Osteoblast (primary cell): ENCODE data around the gene NPHS1. TPM values are rescaled to one million over a fixed set of nuclear protein-coding genes. Genes with fewer than 3 reads are reported as not detected.
"Not testable (repeated sequence)": the region's sequence is repeated elsewhere in the genome, so short reads cannot be mapped to it uniquely, and the experiment has no call there.

Experiments used
- DNase-seq: peaks from one replicate; pipeline ENCODE4 v3.0.0; 2011; ENCODE audit warnings: low spot score, mixed read lengths; ENCODE audit not compliant: insufficient read length; ENCODE audit errors: missing footprints
- H2AFZ ChIP-seq: 2 replicates; pipeline ENCODE4 v1.6.0; 2011; ENCODE audit warnings: mild to moderate bottlenecking, low read length
- H3K27ac ChIP-seq: 2 replicates; pipeline ENCODE4 v1.5.1; 2011; ENCODE audit warnings: mild to moderate bottlenecking, low read depth, low read length, moderate library complexity
- H3K27me3 ChIP-seq: 2 replicates; pipeline ENCODE4 v1.6.0; 2012; ENCODE audit warnings: mild to moderate bottlenecking, control low read depth, inconsistent platforms, low read length, moderate library complexity; ENCODE audit not compliant: insufficient read depth
- H3K36me3 ChIP-seq: 2 replicates; pipeline ENCODE4 v1.5.1; 2011; ENCODE audit warnings: mild to moderate bottlenecking, low read length, control low read depth, moderate library complexity; ENCODE audit not compliant: insufficient read depth
- H3K4me1 ChIP-seq: 2 replicates; pipeline ENCODE4 v1.5.1; 2011; ENCODE audit warnings: mild to moderate bottlenecking, low read length, control low read depth, moderate library complexity; ENCODE audit not compliant: insufficient read depth
- H3K4me2 ChIP-seq: 2 replicates; pipeline ENCODE4 v1.6.0; 2011; ENCODE audit warnings: mild to moderate bottlenecking, low read length; ENCODE audit not compliant: insufficient read depth
- H3K4me3 ChIP-seq: fragments of 200-600 bp; sonication (generic); 3 replicates; pipeline ENCODE4 v1.5.1; 2012; ENCODE audit warnings: mild to moderate bottlenecking, low read length, inconsistent platforms; ENCODE audit not compliant: insufficient read depth
- H3K79me2 ChIP-seq: 2 replicates; pipeline ENCODE4 v1.6.0; 2012; ENCODE audit warnings: mild to moderate bottlenecking, low read length, control low read depth, inconsistent platforms; ENCODE audit not compliant: insufficient read depth
- H3K9me3 ChIP-seq: 2 replicates; pipeline ENCODE4 v1.5.1; 2011; ENCODE audit warnings: low read depth, low read length, control low read depth
- H4K20me1 ChIP-seq: 2 replicates; pipeline ENCODE4 v1.6.0; 2012; ENCODE audit warnings: mild to moderate bottlenecking, low read length, control low read depth; ENCODE audit not compliant: insufficient read depth
- total RNA-seq: library from RNA; depleted of rRNA; stranded (reverse); fragments of >200 nt; gene quantifications from 2 replicates; pipeline ENCODE4 v1.2.3, GENCODE V29; 2012
- TF ChIP-seq, protein P1 (sequence below): IDR thresholded peaks from 2 replicates; pipeline ENCODE4 v1.5.1; 2011; ENCODE audit warnings: mild to moderate bottlenecking, low read depth, low read length, moderate library complexity; ENCODE audit errors: extremely low read depth

The NPHS1 gene
- total RNA-seq, 1 donor, result not detected

DNA sequence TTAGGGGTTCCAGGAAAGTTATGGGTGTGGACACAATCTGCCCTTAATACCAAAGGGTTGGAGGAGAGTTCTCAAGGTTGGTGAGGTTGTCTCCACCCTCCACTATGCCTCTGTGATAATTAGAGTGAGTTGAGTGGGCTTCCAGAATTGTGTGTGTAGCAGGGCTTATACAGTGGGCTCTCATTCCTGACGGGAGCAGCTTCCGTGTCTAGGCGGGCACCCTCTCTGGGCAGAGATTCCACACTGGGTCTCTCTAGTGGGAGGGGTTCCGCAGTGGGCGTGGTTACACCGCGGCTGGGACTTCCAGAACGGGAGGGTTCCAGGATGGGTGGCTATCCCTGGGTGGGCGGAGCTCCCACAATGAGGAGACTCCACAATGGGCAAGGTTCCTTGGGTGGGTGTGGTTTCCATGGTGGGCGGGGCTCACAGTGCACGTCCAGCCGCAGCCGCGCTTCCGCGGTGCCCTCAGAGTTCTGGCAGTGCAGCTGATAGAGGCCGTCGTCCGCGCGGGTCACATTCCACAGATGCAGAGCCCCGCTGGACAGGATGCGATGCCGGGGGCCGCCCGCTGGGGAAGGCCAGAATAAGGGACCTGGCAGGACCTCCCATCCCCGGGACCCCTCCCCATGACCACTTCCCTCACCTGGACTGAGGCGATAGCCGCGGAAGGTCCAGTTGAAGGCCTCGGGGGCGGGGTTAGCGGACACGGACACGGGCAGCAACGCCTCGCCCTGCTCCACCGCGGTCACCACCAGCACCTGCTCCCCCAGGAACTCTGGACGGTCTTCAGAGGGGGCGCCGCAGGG lies 8.4 kb downstream of the NPHS1 start:
- Histone ChIP-seq H3K27ac (no peak overlapping the region), H4K20me1 (no peaks in the 10 kb centered on the region), H3K27me3 (peaks cover 37% of the 10 kb centered on the region), H3K79me2 (no peaks in the 10 kb centered on the region), H3K36me3 (no peaks in the 10 kb centered on the region), H3K9me3 (peaks cover 6% of the 10 kb centered on the region), H3K4me1 (no peaks in the 10 kb centered on the region), H3K4me2 (no peak overlapping the region), H2AFZ (no peak overlapping the region), H3K4me3 (no peak overlapping the region)
- DNase-seq, result peak; percentile 61
- TF ChIP-seq, protein P1, sequence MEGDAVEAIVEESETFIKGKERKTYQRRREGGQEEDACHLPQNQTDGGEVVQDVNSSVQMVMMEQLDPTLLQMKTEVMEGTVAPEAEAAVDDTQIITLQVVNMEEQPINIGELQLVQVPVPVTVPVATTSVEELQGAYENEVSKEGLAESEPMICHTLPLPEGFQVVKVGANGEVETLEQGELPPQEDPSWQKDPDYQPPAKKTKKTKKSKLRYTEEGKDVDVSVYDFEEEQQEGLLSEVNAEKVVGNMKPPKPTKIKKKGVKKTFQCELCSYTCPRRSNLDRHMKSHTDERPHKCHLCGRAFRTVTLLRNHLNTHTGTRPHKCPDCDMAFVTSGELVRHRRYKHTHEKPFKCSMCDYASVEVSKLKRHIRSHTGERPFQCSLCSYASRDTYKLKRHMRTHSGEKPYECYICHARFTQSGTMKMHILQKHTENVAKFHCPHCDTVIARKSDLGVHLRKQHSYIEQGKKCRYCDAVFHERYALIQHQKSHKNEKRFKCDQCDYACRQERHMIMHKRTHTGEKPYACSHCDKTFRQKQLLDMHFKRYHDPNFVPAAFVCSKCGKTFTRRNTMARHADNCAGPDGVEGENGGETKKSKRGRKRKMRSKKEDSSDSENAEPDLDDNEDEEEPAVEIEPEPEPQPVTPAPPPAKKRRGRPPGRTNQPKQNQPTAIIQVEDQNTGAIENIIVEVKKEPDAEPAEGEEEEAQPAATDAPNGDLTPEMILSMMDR, result no peak

DNA sequence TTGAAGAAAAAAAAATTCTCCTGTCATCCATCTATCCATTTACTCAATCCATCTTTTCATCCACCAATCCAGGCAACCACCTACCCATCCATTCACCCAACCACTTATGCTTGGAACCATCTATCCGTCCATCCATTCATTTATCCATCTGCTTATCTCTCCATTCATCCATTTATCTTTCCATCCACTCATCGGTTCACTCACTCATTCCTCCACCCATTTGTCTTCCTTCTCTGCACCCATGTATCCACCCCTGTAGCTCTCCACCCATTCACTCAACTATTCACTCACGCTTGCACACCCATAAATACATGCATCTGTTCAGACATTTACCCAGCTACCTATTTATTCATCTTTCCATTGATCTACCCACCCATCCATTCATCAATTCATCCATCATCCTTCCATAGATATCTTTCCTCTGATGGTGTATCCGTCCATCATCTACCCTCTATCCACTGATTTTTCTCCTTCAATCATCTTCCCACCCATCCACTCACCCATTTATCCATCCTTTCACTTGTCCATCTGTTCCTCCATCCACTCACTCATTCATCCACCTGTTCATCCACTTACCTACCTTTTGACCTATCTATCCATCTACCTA lies 9.5 kb downstream of the NPHS1 start:
- peaks cover 37% of the 10 kb centered on the region for H3K27me3 ChIP-seq
- DNase-seq, result no peak
- H3K27ac ChIP-seq, result no peak overlapping the region
- no peak overlapping the region for H3K4me3 ChIP-seq
- H3K9me3 ChIP-seq, result peaks cover 6% of the 10 kb centered on the region
- no peak overlapping the region for H3K4me2 ChIP-seq
- H3K36me3 ChIP-seq, result no peaks in the 10 kb centered on the region
- TF ChIP-seq, protein P1, result no peak
- no peaks in the 10 kb centered on the region for H3K4me1 ChIP-seq
- H3K79me2 ChIP-seq, result no peaks in the 10 kb centered on the region
- H4K20me1 ChIP-seq, result no peaks in the 10 kb centered on the region
- H2AFZ ChIP-seq, result no peak overlapping the region

DNA sequence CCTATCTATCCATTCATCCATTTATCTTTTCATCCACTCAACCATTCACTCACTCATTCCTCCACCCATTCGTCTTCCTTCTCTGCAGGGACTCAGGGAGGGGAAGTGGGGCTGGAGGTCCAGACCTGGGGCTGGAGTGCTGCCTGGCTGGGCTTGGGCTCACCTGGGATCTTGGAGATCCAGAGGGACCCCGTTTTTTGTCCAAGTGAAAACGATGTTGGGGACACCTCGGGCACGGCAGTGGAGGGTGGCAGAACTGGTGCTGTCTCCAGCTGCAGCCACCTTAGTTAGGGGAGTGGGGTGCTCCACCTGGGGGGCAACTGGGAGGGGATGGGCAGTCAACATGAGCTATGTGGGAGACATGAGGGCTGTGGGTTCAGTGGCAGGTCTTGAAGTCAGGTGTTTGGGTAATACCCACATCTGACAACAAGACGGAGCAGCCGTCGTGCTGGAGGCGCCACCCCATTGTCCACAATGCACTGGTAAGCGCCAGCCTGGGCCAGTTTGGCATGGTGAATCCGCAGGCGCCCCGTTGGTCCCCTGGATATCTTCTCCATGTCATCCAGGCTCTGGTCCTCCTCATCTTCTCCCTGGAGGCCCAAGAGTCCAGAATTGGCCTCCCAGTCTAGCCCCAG lies 10.2 kb downstream of the NPHS1 start:
- Histone ChIP-seq H3K36me3 (no peaks in the 10 kb centered on the region), H2AFZ (no peak overlapping the region), H3K79me2 (no peaks in the 10 kb centered on the region), H3K27me3 (peaks cover 37% of the 10 kb centered on the region), H3K4me3 (no peak overlapping the region), H3K4me2 (no peak overlapping the region), H3K27ac (no peak overlapping the region), H3K9me3 (peaks cover 6% of the 10 kb centered on the region), H4K20me1 (no peaks in the 10 kb centered on the region), H3K4me1 (no peaks in the 10 kb centered on the region)
- TF ChIP-seq, protein P1, result no peak
- DNase-seq, result no peak

DNA sequence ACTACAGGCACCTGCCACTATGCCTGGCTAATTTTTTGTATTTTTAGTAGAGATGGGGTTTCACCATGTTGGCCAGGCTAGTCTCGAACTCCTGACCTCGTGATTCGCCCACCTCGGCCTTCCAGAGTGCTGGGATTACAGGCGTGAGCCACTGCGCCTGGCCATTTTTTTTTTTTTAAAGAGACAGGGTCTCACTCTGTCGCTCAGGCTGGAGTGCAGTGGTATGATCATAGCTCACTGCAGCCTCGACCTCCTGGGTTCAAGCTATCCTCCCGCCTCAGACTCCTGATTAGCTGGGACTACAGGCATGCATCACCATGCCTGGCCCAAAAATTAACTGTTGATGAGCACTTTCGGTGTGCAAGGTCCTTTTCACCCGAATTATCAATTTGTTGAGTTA lies 16.2 kb downstream of the NPHS1 start:
- not testable (repeated sequence) for H3K79me2 ChIP-seq, H3K4me1 ChIP-seq, H2AFZ ChIP-seq, H4K20me1 ChIP-seq, DNase-seq, H3K4me2 ChIP-seq, H3K27ac ChIP-seq, H3K36me3 ChIP-seq, H3K9me3 ChIP-seq, H3K27me3 ChIP-seq, H3K4me3 ChIP-seq
